GM12891 (cell line): Measurements from ENCODE around the gene CAMK2G.

Source experiments
- POLR2AphosphoS5 ChIP-seq: IDR thresholded peaks from 2 replicates; pipeline ENCODE4 v1.6.1; 2011; ENCODE audit warnings: low read depth, low read length, control low read depth
- SPI1 ChIP-seq: IDR thresholded peaks from 2 replicates; pipeline ENCODE4 v1.6.1; 2011; ENCODE audit warnings: low read depth, low read length, control low read depth

GRCh38 chr10:73769396-73769795, 105.0 kb downstream of the CAMK2G start:
- TF ChIP-seq SPI1 (no peak), POLR2AphosphoS5 (no peak)
